Esophagus muscularis mucosa (tissue), 4 donors: ENCODE measurements around the gene RAI1.

Source experiments
- CTCF ChIP-seq, 3 experiments: fragments of 200-600 bp in 2 of 3; fragments of 450-650 bp in 1 of 3; sonication (generic) in 2 of 3; IDR thresholded peaks; one replicate each; pipeline ENCODE4 v1.5.1; 2017 to 2019; ENCODE audit warnings: antibody characterized with exemption in 3 of 3, mild to moderate bottlenecking in 2 of 3, moderate library complexity in 1 of 3
- EP300 ChIP-seq: sonication (generic); formaldehyde crosslinking; IDR thresholded peaks from one replicate; pipeline ENCODE4 v1.6.1; 2017; ENCODE audit warnings: antibody characterized with exemption
- POLR2A ChIP-seq: fragments of 450-650 bp; IDR thresholded peaks from one replicate; pipeline ENCODE4 v1.6.1; 2017; ENCODE audit warnings: antibody characterized with exemption, moderate library complexity, mild to moderate bottlenecking, low read depth

- no peak for TF ChIP-seq CTCF (IDR thresholded peaks at IDR 0.05)
- no peak for TF ChIP-seq POLR2A
- no peak for TF ChIP-seq EP300
Observed at GRCh38 chr17:17790637-17791464, 109.6 kb downstream of the RAI1 start.
